ENCODE data around the gene SFXN2. TPM values are rescaled to one million over a fixed set of nuclear protein-coding genes. Genes with fewer than 3 reads are reported as not detected.
"Not testable (repeated sequence)": the region's sequence is repeated elsewhere in the genome, so short reads cannot be mapped to it uniquely, and the experiment has no call there.

Gene SFXN2
- polyA plus RNA-seq, 3 donors from 2014 or later = 4.9 to 9.6 (median 7.9) TPM

GRCh38 chr10:102758240-102758932 is 44.0 kb downstream of the SFXN2 start:
- H3K36me3 Mint-ChIP-seq = peaks cover 13 to 15% (median 14%) of the 10 kb centered on the region in 3 donors
- no peak for DNase-seq
- H3K27ac Mint-ChIP-seq = peak overlapping the region in 5 of 6 donors; percentile 0 to 65 (median 26)
- peaks cover 47 to 66% of the 10 kb centered on the region in 2 donors for H3K4me1 Mint-ChIP-seq
- no peaks in the 10 kb centered on the region for H3K27me3 Mint-ChIP-seq (ENCODE audit: low read depth in 3 of 3)
- peak overlapping the region in 1 of 5 donors; percentile 1 for H3K4me3 Mint-ChIP-seq
- H3K9me3 Mint-ChIP-seq = no peaks in the 10 kb centered on the region

GRCh38 chr10:102758933-102759262 is 44.5 kb downstream of the SFXN2 start:
- peaks cover 43 to 61% of the 10 kb centered on the region in 2 donors for H3K4me1 Mint-ChIP-seq
- peaks cover 13 to 16% (median 14%) of the 10 kb centered on the region in 3 donors for H3K36me3 Mint-ChIP-seq
- H3K27me3 Mint-ChIP-seq (ENCODE audit: low read depth in 3 of 3) = not testable (repeated sequence)

GRCh38 chr10:102759497-102760210 is 45.2 kb downstream of the SFXN2 start:
- Mint-ChIP-seq H3K9me3 (no peaks in the 10 kb centered on the region), H3K27me3 (ENCODE audit: low read depth in 3 of 3) (no peaks in the 10 kb centered on the region), H3K27ac (no peak overlapping the region), H3K36me3 (peaks cover 13 to 22% (median 14%) of the 10 kb centered on the region in 3 donors), H3K4me3 (no peak overlapping the region), H3K4me1 (peaks cover 42 to 64% of the 10 kb centered on the region in 2 donors)
- DNase-seq = no peak

More at GRCh38 chr10:102758933-102759262, 44.5 kb downstream of the SFXN2 start:
- not testable (repeated sequence) for DNase-seq, H3K9me3 Mint-ChIP-seq, H3K4me3 Mint-ChIP-seq
- peak overlapping the region in 5 of 6 donors; percentile 0 to 65 (median 26) for H3K27ac Mint-ChIP-seq

- H3K36me3 Mint-ChIP-seq = peaks cover 17 to 31% (median 19%) of the 10 kb centered on the region in 3 donors
- no peak overlapping the region for H3K4me3 Mint-ChIP-seq
- H3K4me1 Mint-ChIP-seq = peaks cover 44 to 72% of the 10 kb centered on the region in 2 donors
- peak overlapping the region in 1 of 6 donors; percentile 27 for H3K27ac Mint-ChIP-seq
- no peak for DNase-seq
- no peaks in the 10 kb centered on the region for H3K27me3 Mint-ChIP-seq (ENCODE audit: low read depth in 3 of 3)
- H3K9me3 Mint-ChIP-seq = no peaks in the 10 kb centered on the region
Observed at GRCh38 chr10:102761981-102762380, 47.5 kb downstream of the SFXN2 start.

GRCh38 chr10:102762401-102763015 is 48.1 kb downstream of the SFXN2 start:
- Mint-ChIP-seq H3K27me3 (ENCODE audit: low read depth in 3 of 3) (no peaks in the 10 kb centered on the region), H3K9me3 (no peaks in the 10 kb centered on the region), H3K36me3 (peaks cover 17 to 31% (median 19%) of the 10 kb centered on the region in 3 donors), H3K4me1 (peaks cover 44 to 72% of the 10 kb centered on the region in 2 donors), H3K27ac (peak overlapping the region in 2 of 6 donors; percentile 14 to 27), H3K4me3 (no peak overlapping the region)
- DNase-seq = no peak

GRCh38 chr10:102763037-102763607 is 48.7 kb downstream of the SFXN2 start:
- Mint-ChIP-seq H3K36me3 (peaks cover 17 to 31% (median 18%) of the 10 kb centered on the region in 3 donors), H3K27me3 (ENCODE audit: low read depth in 3 of 3) (no peaks in the 10 kb centered on the region), H3K4me3 (no peak overlapping the region), H3K27ac (no peak overlapping the region), H3K9me3 (no peaks in the 10 kb centered on the region), H3K4me1 (peaks cover 45 to 75% of the 10 kb centered on the region in 2 donors)
- no peak for DNase-seq

- Mint-ChIP-seq H3K27me3 (ENCODE audit: low read depth in 3 of 3) (no peaks in the 10 kb centered on the region), H3K4me3 (no peak overlapping the region), H3K4me1 (peaks cover 39 to 67% of the 10 kb centered on the region in 2 donors), H3K36me3 (peaks cover 10 to 30% (median 13%) of the 10 kb centered on the region in 3 donors), H3K9me3 (no peaks in the 10 kb centered on the region), H3K27ac (peak overlapping the region in 2 of 6 donors; percentile 5 to 41)
- DNase-seq = no peak
Observed at GRCh38 chr10:102764470-102765161, 50.2 kb downstream of the SFXN2 start.

- Mint-ChIP-seq H3K9me3 (no peaks in the 10 kb centered on the region), H3K4me1 (peaks cover 40 to 67% of the 10 kb centered on the region in 2 donors), H3K36me3 (peaks cover 5 to 23% (median 7%) of the 10 kb centered on the region in 3 donors), H3K27me3 (ENCODE audit: low read depth in 3 of 3) (no peaks in the 10 kb centered on the region), H3K27ac (peak overlapping the region in 2 of 6 donors; percentile 5 to 55), H3K4me3 (no peak overlapping the region)
- no peak for DNase-seq
Observed at GRCh38 chr10:102765336-102765735, 50.9 kb downstream of the SFXN2 start.

GRCh38 chr10:102767428-102768160 is 53.2 kb downstream of the SFXN2 start:
- Mint-ChIP-seq H3K36me3 (peaks cover 4 to 18% (median 5%) of the 10 kb centered on the region in 3 donors), H3K9me3 (no peaks in the 10 kb centered on the region), H3K4me1 (peaks cover 37 to 62% of the 10 kb centered on the region in 2 donors), H3K4me3 (no peak overlapping the region), H3K27me3 (ENCODE audit: low read depth in 3 of 3) (no peaks in the 10 kb centered on the region), H3K27ac (peak overlapping the region in 5 of 6 donors; percentile 12 to 57 (median 28))
- DNase-seq = no peak

- no peaks in the 10 kb centered on the region for H3K9me3 Mint-ChIP-seq
Observed at GRCh38 chr10:102769375-102770107, 55.1 kb downstream of the SFXN2 start.

GRCh38 chr10:102770108-102770482 is 55.7 kb downstream of the SFXN2 start:
- H3K27ac Mint-ChIP-seq = peak overlapping the region; percentile 8 to 65 (median 48)
- DNase-seq = no peak
- no peak overlapping the region for H3K4me3 Mint-ChIP-seq
- no peaks in the 10 kb centered on the region for H3K27me3 Mint-ChIP-seq (ENCODE audit: low read depth in 3 of 3)
- H3K9me3 Mint-ChIP-seq = no peaks in the 10 kb centered on the region
- H3K4me1 Mint-ChIP-seq = peaks cover 53 to 72% of the 10 kb centered on the region in 2 donors
- peaks cover 5 to 15% (median 7%) of the 10 kb centered on the region in 3 donors for H3K36me3 Mint-ChIP-seq

More at GRCh38 chr10:102769375-102770107, 55.1 kb downstream of the SFXN2 start:
- DNase-seq = no peak
- Mint-ChIP-seq H3K4me1 (peaks cover 50 to 72% of the 10 kb centered on the region in 2 donors), H3K4me3 (no peak overlapping the region), H3K27me3 (ENCODE audit: low read depth in 3 of 3) (no peaks in the 10 kb centered on the region), H3K36me3 (peaks cover 5 to 14% (median 6%) of the 10 kb centered on the region in 3 donors), H3K27ac (peak overlapping the region in 4 of 6 donors; percentile 3 to 65 (median 48))

GRCh38 chr10:102770792-102771191 is 56.4 kb downstream of the SFXN2 start:
- Mint-ChIP-seq H3K27me3 (ENCODE audit: low read depth in 3 of 3) (no peaks in the 10 kb centered on the region), H3K4me1 (peaks cover 56 to 72% of the 10 kb centered on the region in 2 donors), H3K4me3 (no peak overlapping the region), H3K36me3 (peaks cover under 1 to 9% (median 3%) of the 10 kb centered on the region in 3 donors), H3K27ac (peak overlapping the region in 4 of 6 donors; percentile 8 to 66 (median 52)), H3K9me3 (no peaks in the 10 kb centered on the region)
- no peak for DNase-seq
